GM21825 (cell line): ENCODE results near the gene TCF7L1.

Experiments used
- ATAC-seq: cut with Tn5 transposase; IDR thresholded peaks from one replicate; pipeline ENCODE4 v1.9.1; 2021; ENCODE audit warnings: mild to moderate bottlenecking, moderate library complexity; ENCODE audit not compliant: unreplicated experiment

Gene TCF7L1

GRCh38 chr2:85160966-85161960, 28.1 kb downstream of the TCF7L1 start:
- ATAC-seq, result no peak

- no peak for ATAC-seq
Measured at GRCh38 chr2:85162746-85163301, 29.6 kb downstream of the TCF7L1 start.

- ATAC-seq, result no peak
Measured at GRCh38 chr2:85163675-85164074, 30.5 kb downstream of the TCF7L1 start.

- no peak for ATAC-seq
Measured at GRCh38 chr2:85164145-85164569, 31.0 kb downstream of the TCF7L1 start.

- no peak for ATAC-seq
Measured at GRCh38 chr2:85165088-85165690, 32.0 kb downstream of the TCF7L1 start.

GRCh38 chr2:85166021-85166420, 32.8 kb downstream of the TCF7L1 start:
- ATAC-seq, result no peak

GRCh38 chr2:85167479-85167878, 34.3 kb downstream of the TCF7L1 start:
- no peak for ATAC-seq

GRCh38 chr2:85168942-85169341, 35.8 kb downstream of the TCF7L1 start:
- no peak for ATAC-seq

GRCh38 chr2:85169581-85169980, 36.4 kb downstream of the TCF7L1 start:
- no peak for ATAC-seq

GRCh38 chr2:85170938-85171475, 37.8 kb downstream of the TCF7L1 start:
- ATAC-seq, result no peak

- ATAC-seq, result no peak
Measured at GRCh38 chr2:85171916-85172315, 38.7 kb downstream of the TCF7L1 start.

GRCh38 chr2:85173909-85174308, 40.7 kb downstream of the TCF7L1 start:
- no peak for ATAC-seq

- ATAC-seq, result no peak
Measured at GRCh38 chr2:85174943-85175342, 41.8 kb downstream of the TCF7L1 start.

- no peak for ATAC-seq
Measured at GRCh38 chr2:85175369-85176299, 42.4 kb downstream of the TCF7L1 start.

- ATAC-seq, result no peak
Measured at GRCh38 chr2:85177031-85177824, 44.0 kb downstream of the TCF7L1 start.

- no peak for ATAC-seq
Measured at GRCh38 chr2:85178154-85178553, 45.0 kb downstream of the TCF7L1 start.

GRCh38 chr2:85178980-85179411, 45.8 kb downstream of the TCF7L1 start:
- ATAC-seq, result no peak

GRCh38 chr2:85179541-85179940, 46.3 kb downstream of the TCF7L1 start:
- no peak for ATAC-seq

- no peak for ATAC-seq
Measured at GRCh38 chr2:85180322-85181133, 47.3 kb downstream of the TCF7L1 start.
